GM23338 (cell line): Measurements from ENCODE around the gene NCDN. TPM values are rescaled to one million over a fixed set of nuclear protein-coding genes. Genes with fewer than 3 reads are reported as not detected.
A peak's percentile ranks its signal among the peaks of the same experiment; 100 is the strongest.

ENCODE experiments used
- ATAC-seq: fragments of 200-7000 bp; cut with Tn5 transposase; 3 replicates; pipeline ENCODE4 v1.9.1; 2020
- DNase-seq: peaks from one replicate; pipeline ENCODE4 v3.0.0-alpha.2; 2015; ENCODE audit warnings: low spot score
- H2AFZ ChIP-seq: fragments of 200-600 bp; sonication (generic); 2 replicates; pipeline ENCODE4 v1.8.0; 2016; ENCODE audit warnings: antibody characterized with exemption, mild to moderate bottlenecking, moderate library complexity
- H3F3A ChIP-seq: fragments of 200-600 bp; sonication (generic); replicated peaks from 2 replicates; pipeline ENCODE4 v1.8.0; 2017; ENCODE audit warnings: antibody characterized with exemption, mixed run types, low read depth
- H3K27ac ChIP-seq: fragments of 200-600 bp; sonication (generic); 2 replicates; pipeline ENCODE4 v1.6.1; 2016; ENCODE audit warnings: low read depth
- H3K27me3 ChIP-seq: fragments of 200-600 bp; sonication (generic); 2 replicates; pipeline ENCODE4 v1.8.0; 2016; ENCODE audit warnings: mild to moderate bottlenecking, mixed run types, moderate library complexity; ENCODE audit not compliant: insufficient read depth
- H3K36me3 ChIP-seq: fragments of 200-600 bp; sonication (generic); 2 replicates; pipeline ENCODE4 v1.8.0; 2016; ENCODE audit warnings: mild to moderate bottlenecking; ENCODE audit not compliant: insufficient read depth
- H3K4me1 ChIP-seq: fragments of 200-600 bp; sonication (generic); 2 replicates; pipeline ENCODE4 v1.8.0; 2016; ENCODE audit warnings: mild to moderate bottlenecking, moderate library complexity; ENCODE audit not compliant: insufficient read depth
- H3K4me2 ChIP-seq: fragments of 200-600 bp; sonication (generic); 2 replicates; pipeline ENCODE4 v1.7.1; 2017; ENCODE audit warnings: mixed run types
- H3K4me3 ChIP-seq: fragments of 200-600 bp; sonication (generic); 2 replicates; pipeline ENCODE4 v1.6.1; 2016; ENCODE audit warnings: mixed run types
- H3K79me2 ChIP-seq: fragments of 200-600 bp; sonication (generic); replicated peaks from 2 replicates; pipeline ENCODE4 v1.8.0; 2017; ENCODE audit warnings: mild to moderate bottlenecking; ENCODE audit not compliant: insufficient read depth
- H3K9me2 ChIP-seq: fragments of 200-600 bp; sonication (generic); 2 replicates; pipeline ENCODE4 v1.8.0; 2017; ENCODE audit not compliant: insufficient read depth
- H4K20me1 ChIP-seq: fragments of 200-600 bp; sonication (generic); replicated peaks from 2 replicates; pipeline ENCODE4 v1.8.0; 2017; ENCODE audit warnings: mild to moderate bottlenecking; ENCODE audit not compliant: insufficient read depth
- H3K27ac Mint-ChIP-seq: 2 replicates; pipeline ENCODE4 v1.8.0; 2020; ENCODE audit warnings: inconsistent platforms, mild to moderate bottlenecking, moderate library complexity, mixed read lengths
- H3K27me3 Mint-ChIP-seq: 3 replicates; pipeline ENCODE4 v1.8.0; 2022; ENCODE audit warnings: low read depth, mild to moderate bottlenecking, moderate library complexity, mixed read lengths, inconsistent platforms; ENCODE audit not compliant: insufficient read depth, poor library complexity
- H3K36me3 Mint-ChIP-seq: 3 replicates; pipeline ENCODE4 v1.8.0; 2021; ENCODE audit warnings: low read depth, mild to moderate bottlenecking, inconsistent platforms, moderate library complexity, mixed read lengths
- H3K4me1 Mint-ChIP-seq: 3 replicates; pipeline ENCODE4 v1.8.0; 2020; ENCODE audit warnings: mild to moderate bottlenecking, inconsistent platforms, mixed read lengths
- H3K4me3 Mint-ChIP-seq: 3 replicates; pipeline ENCODE4 v1.8.0; 2021; ENCODE audit warnings: moderate library complexity, mild to moderate bottlenecking, inconsistent platforms, mixed read lengths
- H3K9me3 Mint-ChIP-seq: 3 replicates; pipeline ENCODE4 v1.8.0; 2020; ENCODE audit warnings: moderate library complexity, mild to moderate bottlenecking, inconsistent platforms, mixed read lengths
- CREB1 ChIP-seq: fragments of 250-450 bp; sonication (Bioruptor Pico); IDR thresholded peaks from 2 replicates; pipeline ENCODE4 v1.5.0; 2020; ENCODE audit warnings: low read depth, mild to moderate bottlenecking, moderate library complexity
- EZH2 ChIP-seq: fragments of 200-600 bp; sonication (generic); IDR thresholded peaks from one replicate; pipeline ENCODE4 v1.8.0; 2017; ENCODE audit warnings: antibody characterized with exemption, mild to moderate bottlenecking, low read depth; ENCODE audit not compliant: unreplicated experiment
- EZH2phosphoT487 ChIP-seq: fragments of 200-600 bp; sonication (generic); IDR thresholded peaks from one replicate; pipeline ENCODE4 v1.8.1; 2018; ENCODE audit warnings: antibody characterized with exemption; ENCODE audit not compliant: unreplicated experiment
- JUNB ChIP-seq: IDR thresholded peaks from one replicate; pipeline ENCODE4 v1.6.1; 2016; ENCODE audit warnings: antibody characterized with exemption; ENCODE audit not compliant: unreplicated experiment
- NANOG ChIP-seq: IDR thresholded peaks from 2 replicates; pipeline ENCODE4 v1.6.1; 2016; ENCODE audit warnings: antibody characterized with exemption, borderline replicate concordance
- POLR2AphosphoS5 ChIP-seq: IDR thresholded peaks from 2 replicates; pipeline ENCODE4 v1.6.1; 2016; ENCODE audit warnings: antibody characterized with exemption, low read depth
- REST ChIP-seq: IDR thresholded peaks from one replicate; pipeline ENCODE4 v1.6.1; 2018; ENCODE audit warnings: antibody characterized with exemption; ENCODE audit not compliant: unreplicated experiment
- STAT1 ChIP-seq: IDR thresholded peaks from one replicate; pipeline ENCODE4 v1.6.1; 2016; ENCODE audit warnings: antibody characterized with exemption; ENCODE audit not compliant: unreplicated experiment
- ZNF114 ChIP-seq: fragments of 250-450 bp; sonication (Bioruptor Pico); IDR thresholded peaks from 2 replicates; pipeline ENCODE4 v1.5.0; 2020; ENCODE audit warnings: mild to moderate bottlenecking, moderate library complexity
- ZNF331 ChIP-seq: fragments of 250-450 bp; sonication (Bioruptor Pico); IDR thresholded peaks from 2 replicates; pipeline ENCODE4 v1.5.0; 2020; ENCODE audit warnings: low read depth, mild to moderate bottlenecking, moderate library complexity
- ZNF462 ChIP-seq: fragments of 250-450 bp; sonication (Bioruptor Pico); IDR thresholded peaks from 2 replicates; pipeline ENCODE4 v1.5.0; 2020; ENCODE audit warnings: mild to moderate bottlenecking, moderate library complexity
- polyA plus RNA-seq: library from polyadenylated mRNA; unstranded; fragments of >200 nt; fragmentation: Nextera tagmentation; extraction: Ambion mirVana; gene quantifications from 2 replicates; pipeline ENCODE4 v1.2.1, GENCODE V29; 2016
- total RNA-seq: library from RNA; depleted of rRNA; stranded (reverse); fragments of >200 nt; shearing (Covaris generic); gene quantifications from 2 replicates; pipeline ENCODE4 v1.2.3, GENCODE V29; 2014
- TF ChIP-seq, protein P1 (sequence below), 2 experiments: fragments of 200-600 bp in 1 of 2; sonication (generic) in 1 of 2; conservative IDR thresholded peaks; 2 replicates each; pipeline versions ENCODE4 v1.5.1 to v1.6.1; 2016 to 2017; ENCODE audit warnings: antibody characterized with exemption in 2 of 2, low read depth in 2 of 2, mild to moderate bottlenecking in 2 of 2, moderate library complexity in 1 of 2
- TF ChIP-seq, protein P2 (sequence below): IDR thresholded peaks from 2 replicates; pipeline ENCODE4 v1.6.1; 2016; ENCODE audit warnings: antibody characterized with exemption

The NCDN gene
- total and polyA plus RNA-seq, 2 experiments from 2014 or later = 13.2 to 44.2 TPM

DNA sequence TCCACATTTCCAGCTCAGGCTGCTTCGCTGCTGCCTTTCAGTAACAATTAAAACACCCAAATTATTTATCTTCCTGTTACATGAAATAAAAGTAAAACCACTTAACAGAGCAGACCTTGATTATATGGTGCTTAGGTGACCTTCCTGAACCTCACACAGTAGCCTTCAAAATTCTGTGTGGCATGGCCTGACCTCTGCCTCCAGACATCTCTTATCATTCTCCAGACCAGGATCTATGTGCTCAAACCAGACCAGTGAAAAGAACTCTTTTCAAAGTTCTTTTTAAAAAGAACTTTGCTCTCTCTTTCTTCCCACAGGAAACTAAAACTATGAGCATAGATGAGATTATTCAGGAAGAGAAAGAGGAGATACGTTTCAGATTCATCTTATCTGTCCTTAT lies 38.2 kb upstream of the NCDN start (continued):
- TF ChIP-seq ZNF462 (CRISPR knock-in tag) (no peak), STAT1 (no peak), EZH2phosphoT487 (no peak)

- DNase-seq (peak; percentile 62), ATAC-seq (no peak; the same call in 2 of the 3 replicates)
- Histone ChIP-seq H3K79me2 (peaks cover 23% of the 10 kb centered on the region; the same call in 1 of the 2 replicates), H3K4me2 (peak overlapping the region; percentile 55; the same call in 1 of the 2 replicates), H3F3A (no peaks in the 10 kb centered on the region), H3K4me1 (peaks cover 15% of the 10 kb centered on the region), H3K4me3 (peak overlapping the region; percentile 23; the same call in 1 of the 2 replicates), H3K36me3 (peaks cover 9% of the 10 kb centered on the region), H2AFZ (no peak overlapping the region), H3K9me2 (no peaks in the 10 kb centered on the region), H4K20me1 (0 out of 2 replicates have a peak, but pooled peaks cover 3% of the 10 kb centered on the region), H3K27me3 (no peaks in the 10 kb centered on the region), H3K27ac (0 out of 2 replicates have a peak overlapping the region, but pooled peaks have one; percentile 12)
- Mint-ChIP-seq H3K27me3 (peaks cover 5% of the 10 kb centered on the region), H3K27ac (no peak overlapping the region), H3K9me3 (peaks cover 23% of the 10 kb centered on the region; the same call in 2 of the 3 replicates), H3K36me3 (peaks cover 34% of the 10 kb centered on the region), H3K4me3 (no peak overlapping the region), H3K4me1 (peaks cover 27% of the 10 kb centered on the region)
- TF ChIP-seq ZNF114 (CRISPR knock-in tag) (no peak), JUNB (no peak), EZH2phosphoT487 (no peak), ZNF331 (CRISPR knock-in tag) (no peak), EZH2 (no peak), CREB1 (CRISPR knock-in tag) (no peak), STAT1 (no peak), REST (no peak), NANOG (no peak), POLR2AphosphoS5 (no peak)
- TF ChIP-seq, protein P1, sequence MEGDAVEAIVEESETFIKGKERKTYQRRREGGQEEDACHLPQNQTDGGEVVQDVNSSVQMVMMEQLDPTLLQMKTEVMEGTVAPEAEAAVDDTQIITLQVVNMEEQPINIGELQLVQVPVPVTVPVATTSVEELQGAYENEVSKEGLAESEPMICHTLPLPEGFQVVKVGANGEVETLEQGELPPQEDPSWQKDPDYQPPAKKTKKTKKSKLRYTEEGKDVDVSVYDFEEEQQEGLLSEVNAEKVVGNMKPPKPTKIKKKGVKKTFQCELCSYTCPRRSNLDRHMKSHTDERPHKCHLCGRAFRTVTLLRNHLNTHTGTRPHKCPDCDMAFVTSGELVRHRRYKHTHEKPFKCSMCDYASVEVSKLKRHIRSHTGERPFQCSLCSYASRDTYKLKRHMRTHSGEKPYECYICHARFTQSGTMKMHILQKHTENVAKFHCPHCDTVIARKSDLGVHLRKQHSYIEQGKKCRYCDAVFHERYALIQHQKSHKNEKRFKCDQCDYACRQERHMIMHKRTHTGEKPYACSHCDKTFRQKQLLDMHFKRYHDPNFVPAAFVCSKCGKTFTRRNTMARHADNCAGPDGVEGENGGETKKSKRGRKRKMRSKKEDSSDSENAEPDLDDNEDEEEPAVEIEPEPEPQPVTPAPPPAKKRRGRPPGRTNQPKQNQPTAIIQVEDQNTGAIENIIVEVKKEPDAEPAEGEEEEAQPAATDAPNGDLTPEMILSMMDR (conservative IDR thresholded peaks at IDR 0.05; ENCODE audit: low read depth in 2 of 2) = no peak
- TF ChIP-seq, protein P2, sequence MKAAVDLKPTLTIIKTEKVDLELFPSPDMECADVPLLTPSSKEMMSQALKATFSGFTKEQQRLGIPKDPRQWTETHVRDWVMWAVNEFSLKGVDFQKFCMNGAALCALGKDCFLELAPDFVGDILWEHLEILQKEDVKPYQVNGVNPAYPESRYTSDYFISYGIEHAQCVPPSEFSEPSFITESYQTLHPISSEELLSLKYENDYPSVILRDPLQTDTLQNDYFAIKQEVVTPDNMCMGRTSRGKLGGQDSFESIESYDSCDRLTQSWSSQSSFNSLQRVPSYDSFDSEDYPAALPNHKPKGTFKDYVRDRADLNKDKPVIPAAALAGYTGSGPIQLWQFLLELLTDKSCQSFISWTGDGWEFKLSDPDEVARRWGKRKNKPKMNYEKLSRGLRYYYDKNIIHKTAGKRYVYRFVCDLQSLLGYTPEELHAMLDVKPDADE = no peak
Measured at GRCh38 chr1:35524106-35524505, 33.5 kb upstream of the NCDN start.
